Renal cortex interstitium (tissue), 11 donors: ENCODE data around the gene ADAMTS7. TPM values are rescaled to one million over a fixed set of nuclear protein-coding genes. Genes with fewer than 3 reads are reported as not detected.
"Not testable (repeated sequence)": the region's sequence is repeated elsewhere in the genome, so short reads cannot be mapped to it uniquely, and the experiment has no call there.

Experiments used
- DNase-seq, 11 donors: peaks; one replicate each; pipeline ENCODE4 v3.0.0-alpha.2; 2013; ENCODE audit warnings: low read depth in 9 of 11, low spot score in 4 of 11; ENCODE audit errors: extremely low read depth in 1 of 11
- polyA plus RNA-seq, 3 donors: library from polyadenylated mRNA; unstranded; fragments of 120-200 nt; gene quantifications; one replicate each; pipeline ENCODE4 v1.2.1, GENCODE V29; 2013; ENCODE audit not compliant: insufficient read length in 3 of 3

The ADAMTS7 gene
- polyA plus RNA-seq, 3 donors, result 21.2 to 35.7 (median 33.1) TPM

- DNase-seq, result not testable (repeated sequence)
These were observed 41.6 kb downstream of the ADAMTS7 start for GRCh38 chr15:78769473-78770225.

- no peak for DNase-seq
These were observed 42.5 kb downstream of the ADAMTS7 start for GRCh38 chr15:78768531-78769408.

GRCh38 chr15:78768096-78768495 is 43.2 kb downstream of the ADAMTS7 start:
- no peak for DNase-seq

- DNase-seq, result no peak
These were observed 43.8 kb downstream of the ADAMTS7 start for GRCh38 chr15:78767331-78767951.

- not testable (repeated sequence) for DNase-seq
These were observed 44.6 kb downstream of the ADAMTS7 start for GRCh38 chr15:78766641-78767071.

- DNase-seq, result no peak
These were observed 45.2 kb downstream of the ADAMTS7 start for GRCh38 chr15:78766041-78766440.

GRCh38 chr15:78765154-78765860 is 46.0 kb downstream of the ADAMTS7 start:
- not testable (repeated sequence) for DNase-seq

- DNase-seq, result not testable (repeated sequence)
These were observed 46.7 kb downstream of the ADAMTS7 start for GRCh38 chr15:78764340-78765153.

GRCh38 chr15:78763796-78764241 is 47.4 kb downstream of the ADAMTS7 start:
- DNase-seq, result no peak

- DNase-seq, result no peak
These were observed 48.1 kb downstream of the ADAMTS7 start for GRCh38 chr15:78762985-78763795.

GRCh38 chr15:78762386-78762961 is 48.8 kb downstream of the ADAMTS7 start:
- DNase-seq, result not testable (repeated sequence)

- no peak for DNase-seq
These were observed 49.3 kb downstream of the ADAMTS7 start for GRCh38 chr15:78761891-78762385.

- peak in 1 of 11 donors; percentile 12 for DNase-seq
These were observed 49.8 kb downstream of the ADAMTS7 start for GRCh38 chr15:78761475-78761874.

GRCh38 chr15:78761020-78761419 is 50.2 kb downstream of the ADAMTS7 start:
- DNase-seq, result no peak

GRCh38 chr15:78760091-78760882 is 51.0 kb downstream of the ADAMTS7 start:
- DNase-seq, result peak in 2 of 11 donors; percentile 17 to 29
